HUES64 (cell line): ENCODE measurements around the gene TCF15.

ENCODE experiments used
- H3K27ac ChIP-seq: 2 replicates; pipeline ENCODE4 v1.7.0; 2013; ENCODE audit warnings: low read depth, low read length, inconsistent platforms
- H3K27me3 ChIP-seq: 2 replicates; pipeline ENCODE4 v1.6.1; 2013; ENCODE audit warnings: mild to moderate bottlenecking, low read length; ENCODE audit not compliant: insufficient read depth
- H3K36me3 ChIP-seq: 2 replicates; pipeline ENCODE4 v1.6.1; 2013; ENCODE audit warnings: mild to moderate bottlenecking, low read length; ENCODE audit not compliant: insufficient read depth
- H3K4me1 ChIP-seq: 2 replicates; pipeline ENCODE4 v1.6.1; 2013; ENCODE audit warnings: mild to moderate bottlenecking, low read length, moderate library complexity; ENCODE audit not compliant: insufficient read depth
- H3K4me3 ChIP-seq: 2 replicates; pipeline ENCODE4 v1.5.1; 2013; ENCODE audit warnings: mild to moderate bottlenecking, low read length, moderate library complexity
- H3K9ac ChIP-seq: 2 replicates; pipeline ENCODE4 v1.6.1; 2013; ENCODE audit warnings: mild to moderate bottlenecking, low read depth, low read length
- H3K9me3 ChIP-seq: 2 replicates; pipeline ENCODE4 v1.6.1; 2013; ENCODE audit warnings: low read depth, low read length; ENCODE audit not compliant: insufficient read depth
- WGBS: fragments of 150-250, 120-280 bp; methylation state at CpG from one replicate; pipeline ENCODE4 v1.1.7; 2013; ENCODE audit warnings: missing lambda C conversion rate; 5-methylcytosine and 5-hydroxymethylcytosine counted together

The TCF15 gene

DNA sequence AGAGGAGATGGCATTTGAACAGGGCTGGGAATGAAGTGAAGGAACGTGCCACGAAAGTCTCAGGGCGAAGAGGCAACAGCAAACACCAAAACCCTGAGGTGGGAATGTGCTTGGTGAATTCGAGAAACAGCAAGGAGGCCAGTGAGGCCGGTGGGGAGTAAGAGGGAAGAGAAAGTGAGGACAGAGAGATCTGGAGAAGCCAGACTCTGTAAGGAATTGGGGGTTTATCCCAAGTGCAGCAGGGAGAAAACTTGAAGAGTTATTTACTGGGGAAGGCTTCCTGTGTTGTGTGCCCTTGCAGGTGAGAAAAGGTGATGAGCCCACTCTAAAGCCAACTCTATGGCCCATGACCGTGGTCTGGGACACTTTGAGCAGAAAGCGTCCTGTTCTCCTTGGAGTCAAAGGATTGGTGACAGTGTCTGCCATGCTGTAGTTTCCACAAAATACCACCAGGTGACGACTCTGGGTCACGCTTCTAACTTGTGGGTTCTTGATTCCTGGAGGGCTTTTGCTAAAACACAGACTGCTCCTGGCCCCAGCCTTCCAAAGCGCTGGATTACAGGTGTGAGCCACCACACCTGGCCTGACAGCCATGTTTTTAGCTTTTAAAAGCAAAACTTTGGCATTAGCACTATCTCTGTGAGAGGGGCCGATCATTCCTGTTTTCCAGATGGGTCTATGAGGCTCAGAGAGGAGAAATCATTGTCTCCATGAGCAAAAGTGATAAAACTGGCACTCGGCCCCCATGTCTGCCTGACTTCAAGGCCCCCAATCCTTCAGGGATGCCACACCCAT is 48.5 kb downstream of the TCF15 start:
- Histone ChIP-seq H3K27ac (no peak overlapping the region), H3K9ac (no peak overlapping the region), H3K4me1 (no peaks in the 10 kb centered on the region), H3K36me3 (no peaks in the 10 kb centered on the region), H3K27me3 (no peaks in the 10 kb centered on the region), H3K4me3 (no peak overlapping the region), H3K9me3 (no peaks in the 10 kb centered on the region)
- 50% methylated on average over 12 of the region's 12 CpGs for WGBS

DNA sequence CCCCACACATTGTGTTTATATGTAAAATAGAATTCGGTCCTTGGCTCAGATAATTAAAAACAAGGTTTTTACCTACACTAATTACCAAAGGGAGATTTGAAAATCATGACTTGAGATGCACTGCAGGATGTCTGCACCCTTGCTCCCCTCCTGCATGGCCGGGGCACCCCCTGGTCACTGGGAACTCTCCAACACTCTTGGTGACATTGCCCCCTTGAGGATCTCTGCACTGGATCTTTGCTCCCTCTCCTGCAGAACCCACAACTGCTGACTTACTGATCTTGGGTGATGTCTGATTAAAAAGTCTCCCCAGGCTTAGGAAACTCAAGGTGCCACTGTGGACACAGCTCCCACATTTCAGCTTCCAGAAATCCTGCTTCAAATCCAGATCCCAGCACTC is 49.4 kb downstream of the TCF15 start:
- no peaks in the 10 kb centered on the region for H3K4me1 ChIP-seq
- no peaks in the 10 kb centered on the region for H3K9me3 ChIP-seq
- H3K9ac ChIP-seq: no peak overlapping the region
- WGBS: 90% methylated on average over 1 of the region's 2 CpGs
- no peak overlapping the region for H3K27ac ChIP-seq
- H3K4me3 ChIP-seq: no peak overlapping the region
- H3K27me3 ChIP-seq: no peaks in the 10 kb centered on the region
- no peaks in the 10 kb centered on the region for H3K36me3 ChIP-seq

DNA sequence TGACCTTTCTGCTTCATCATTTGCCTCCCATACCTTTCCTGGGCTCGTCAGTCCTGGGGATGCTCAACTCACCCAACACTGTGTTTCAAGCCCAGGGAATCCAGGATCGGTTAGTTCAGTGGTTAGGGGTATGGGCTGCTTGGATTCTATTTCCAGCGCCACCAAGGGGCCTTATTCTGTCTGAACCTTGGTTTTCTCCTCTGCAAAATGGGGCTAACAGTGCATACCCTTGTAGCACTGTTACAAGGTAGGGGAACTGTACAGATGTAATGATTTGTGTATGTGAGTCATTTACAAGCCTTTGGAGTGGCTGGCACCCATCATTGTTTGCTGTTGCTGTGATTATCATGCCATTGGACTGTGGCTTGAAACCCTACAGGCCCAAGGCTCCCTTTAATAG is 52.0 kb downstream of the TCF15 start:
- Histone ChIP-seq H3K27ac (no peak overlapping the region), H3K9me3 (no peaks in the 10 kb centered on the region), H3K4me1 (no peaks in the 10 kb centered on the region), H3K36me3 (no peaks in the 10 kb centered on the region), H3K27me3 (no peaks in the 10 kb centered on the region; the same call in 1 of the 2 replicates), H3K4me3 (no peak overlapping the region), H3K9ac (no peak overlapping the region)
- WGBS: 82% methylated on average over 3 of the region's 3 CpGs

- no peaks in the 10 kb centered on the region for H3K9me3 ChIP-seq
- WGBS: 99% methylated on average over 2 of the region's 2 CpGs
- H3K36me3 ChIP-seq: no peaks in the 10 kb centered on the region
- H3K27me3 ChIP-seq: no peaks in the 10 kb centered on the region; the same call in 1 of the 2 replicates
- no peak overlapping the region for H3K9ac ChIP-seq
- H3K27ac ChIP-seq: no peak overlapping the region
- no peak overlapping the region for H3K4me3 ChIP-seq
- no peaks in the 10 kb centered on the region for H3K4me1 ChIP-seq
Measured at GRCh38 chr20:556984-557383, 53.1 kb downstream of the TCF15 start.

DNA sequence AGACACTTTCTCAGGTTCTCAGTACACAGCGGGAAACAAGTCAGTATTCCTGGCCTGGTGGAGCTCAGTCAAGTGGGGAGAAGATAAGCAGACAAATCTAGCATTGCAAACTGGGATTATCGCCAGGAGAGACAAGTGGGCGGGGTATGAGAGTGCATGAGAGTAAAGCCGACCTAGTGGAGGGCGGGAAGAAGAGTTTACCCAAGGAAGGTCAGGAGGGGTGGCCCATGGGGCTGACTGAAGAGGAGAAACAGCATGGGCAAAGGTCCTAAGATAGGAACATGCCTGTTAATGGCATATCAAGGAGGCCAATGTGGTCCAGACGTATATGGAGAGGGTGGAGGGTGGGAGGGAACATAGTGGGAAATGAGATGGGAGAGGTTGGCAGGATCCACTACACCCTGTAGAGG is 54.1 kb downstream of the TCF15 start:
- Histone ChIP-seq H3K27me3 (no peaks in the 10 kb centered on the region; the same call in 1 of the 2 replicates), H3K36me3 (no peaks in the 10 kb centered on the region), H3K27ac (no peak overlapping the region), H3K9me3 (no peaks in the 10 kb centered on the region), H3K4me3 (no peak overlapping the region), H3K4me1 (no peaks in the 10 kb centered on the region), H3K9ac (no peak overlapping the region)
- WGBS: 76% methylated on average over 6 of the region's 6 CpGs
